Stimulated activated CD4-positive, alpha-beta T cell treated with anti-CD3 and anti-CD28 coated beads, Interleukin-15, amount 100 ng/mL, for 1 hour (primary cell): ENCODE results near the gene PEX26.
"Not testable (repeated sequence)": the region's sequence is repeated elsewhere in the genome, so short reads cannot be mapped to it uniquely, and the experiment has no call there.

Experiments used
- DNase-seq, 2 donors: peaks; one replicate each; pipeline ENCODE4 v3.0.0-alpha.2; 2020; ENCODE audit warnings: low read depth in 1 of 2, low spot score in 1 of 2

Gene PEX26

DNA sequence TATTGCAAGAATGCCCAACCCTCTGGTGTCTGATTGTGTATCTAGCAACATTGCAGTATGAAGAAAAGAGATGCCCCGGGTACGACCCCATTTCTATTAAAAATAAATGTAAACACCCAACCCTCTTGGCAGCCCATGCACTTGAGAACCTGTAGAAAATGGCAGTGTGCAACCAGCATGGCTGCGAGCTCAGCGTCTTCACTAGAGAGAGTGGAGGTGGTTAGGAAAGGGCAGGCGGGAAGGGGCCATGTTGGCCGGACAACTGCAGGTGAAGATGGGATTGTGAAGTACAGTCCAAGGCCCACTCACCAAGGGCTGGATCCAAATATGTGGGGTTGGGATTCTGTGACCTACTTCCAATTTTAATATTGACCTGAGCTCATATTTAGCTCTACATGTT is 15.9 kb downstream of the PEX26 start:
- no peak for DNase-seq

DNA sequence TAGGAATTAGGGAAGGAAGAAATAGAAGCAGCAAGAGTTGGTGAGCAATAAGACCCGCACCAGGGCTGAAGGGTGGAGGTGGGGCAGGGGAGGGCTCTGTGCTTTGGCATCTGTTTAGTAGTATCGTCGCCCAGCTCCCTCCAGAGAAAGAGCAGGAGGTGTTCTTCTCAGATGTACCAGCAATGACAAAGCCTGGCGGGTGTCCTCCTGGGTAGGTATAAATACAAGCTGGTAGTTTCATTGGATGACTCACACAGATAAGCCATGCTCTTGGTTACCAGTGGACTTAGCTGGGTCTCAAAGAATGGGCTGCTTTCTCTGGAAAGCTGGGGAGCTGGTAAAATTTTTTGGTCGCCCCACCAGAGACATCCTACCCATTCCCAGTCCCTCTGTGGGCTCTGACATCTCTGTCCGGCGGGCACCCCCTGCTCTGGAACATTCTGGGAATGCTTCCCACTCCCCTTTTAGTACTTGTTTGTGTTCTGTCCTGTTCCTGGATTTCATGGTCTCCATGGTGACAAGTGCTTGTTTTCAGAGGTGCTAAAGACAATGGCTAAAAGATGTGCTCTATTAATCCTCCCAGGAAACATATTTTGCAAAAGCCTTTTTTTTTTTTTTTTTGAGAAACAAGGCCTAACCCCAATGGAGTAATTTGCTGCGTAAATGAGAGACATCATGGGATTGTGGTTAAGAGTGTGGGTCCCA is 17.5 kb downstream of the PEX26 start:
- no peak for DNase-seq

- no peak for DNase-seq
These were observed 19.0 kb downstream of the PEX26 start for GRCh38 chr22:18096823-18097222.

GRCh38 chr22:18100781-18101180 is 23.0 kb downstream of the PEX26 start:
- DNase-seq = no peak

- DNase-seq = no peak
These were observed 23.7 kb downstream of the PEX26 start for GRCh38 chr22:18101536-18101935.

- no peak for DNase-seq
These were observed 25.9 kb downstream of the PEX26 start for GRCh38 chr22:18103527-18104269.

GRCh38 chr22:18104566-18104965 is 26.8 kb downstream of the PEX26 start:
- no peak for DNase-seq

DNA sequence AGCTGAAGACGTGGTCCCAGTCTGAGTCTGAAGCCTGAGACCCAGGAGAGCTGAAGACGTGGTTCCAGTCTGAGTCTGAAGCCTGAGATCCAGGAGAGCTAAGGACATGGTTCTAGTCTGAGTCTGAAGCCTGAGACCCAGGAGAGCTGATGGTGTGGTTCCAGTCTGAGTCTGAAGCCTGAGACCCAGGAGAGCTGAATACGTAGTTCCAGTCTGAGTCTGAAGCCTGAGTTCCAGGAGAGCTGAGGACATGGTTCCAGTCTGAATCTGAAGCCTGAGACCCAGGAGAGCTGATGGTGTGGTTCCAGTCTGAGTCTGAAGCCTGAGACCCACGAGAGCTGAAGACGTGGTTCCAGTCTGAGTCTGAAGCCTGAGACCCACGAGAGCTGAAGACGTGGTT is 28.2 kb downstream of the PEX26 start:
- not testable (repeated sequence) for DNase-seq

GRCh38 chr22:18106550-18107341 is 29.0 kb downstream of the PEX26 start:
- not testable (repeated sequence) for DNase-seq

DNA sequence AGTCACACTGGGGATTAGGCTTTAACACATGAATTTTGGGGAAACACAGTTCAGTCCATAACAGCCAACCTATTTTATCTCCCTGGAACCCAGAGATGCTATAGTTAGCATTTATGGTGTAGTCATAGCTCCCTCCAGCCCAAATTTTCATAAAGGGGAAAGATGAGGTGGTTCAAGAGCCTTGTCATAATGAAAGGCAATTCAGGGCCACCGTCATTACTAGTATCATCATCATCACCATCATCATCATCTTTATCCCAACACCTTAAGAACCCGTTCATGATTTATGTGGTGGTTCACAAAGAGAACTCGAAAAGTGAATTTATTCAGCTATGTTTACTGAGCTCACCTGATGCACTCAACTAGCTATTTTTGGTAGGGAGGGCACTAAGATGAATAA is 30.4 kb downstream of the PEX26 start:
- no peak for DNase-seq

GRCh38 chr22:18109410-18110193 is 31.8 kb downstream of the PEX26 start:
- no peak for DNase-seq

DNA sequence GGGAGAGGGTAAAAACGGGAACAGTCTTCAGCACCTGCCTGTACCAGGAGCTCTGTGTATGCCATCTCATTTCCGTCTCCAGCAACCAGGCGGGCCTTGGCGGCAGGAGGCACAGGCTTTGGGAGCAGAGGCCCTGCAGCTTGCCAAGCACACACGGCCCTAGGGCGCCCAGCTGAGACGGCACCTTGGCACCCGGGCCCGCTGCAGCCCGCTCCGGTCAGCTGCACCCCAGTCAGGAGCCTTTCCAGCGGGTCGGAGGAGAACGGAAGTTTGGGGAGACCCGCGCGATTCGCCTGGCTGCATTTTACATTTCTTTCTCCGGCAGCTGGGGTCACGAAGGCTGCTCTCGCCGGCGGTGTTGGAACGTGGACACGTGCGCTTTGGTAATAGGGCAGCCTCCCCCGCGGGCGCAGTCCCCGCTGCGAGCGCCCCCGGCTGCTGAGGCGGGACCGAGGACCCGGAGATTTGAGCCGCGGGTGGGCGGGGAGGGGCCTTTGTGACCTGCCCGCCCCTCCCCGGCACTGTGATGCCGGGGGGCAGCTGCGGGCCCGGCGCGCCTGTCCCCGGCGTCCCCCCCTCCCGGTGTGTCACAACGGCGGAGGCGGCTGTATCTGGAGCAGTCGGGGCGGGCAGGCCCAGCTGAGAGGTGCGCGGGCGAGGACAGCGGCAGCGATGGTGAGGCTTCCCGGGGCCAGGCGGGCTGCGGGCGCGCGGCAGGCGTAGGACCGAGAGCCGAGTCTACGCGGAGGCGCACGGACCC is 32.6 kb downstream of the PEX26 start, which contains the start of gene TUBA8:
Gene TUBA8 (plus strand): TSS at position 616 of the 760 bp plus-strand sequence. CDS start 57 bp downstream, at position 673.
- DNase-seq = peak in 1 of 2 donors; percentile 29

GRCh38 chr22:18110954-18111758 is 33.4 kb downstream of the PEX26 start:
- DNase-seq = no peak

- no peak for DNase-seq
These were observed 34.1 kb downstream of the PEX26 start for GRCh38 chr22:18111759-18112330.

- no peak for DNase-seq
These were observed 34.6 kb downstream of the PEX26 start for GRCh38 chr22:18112440-18112839.

- DNase-seq = no peak
These were observed 36.0 kb downstream of the PEX26 start for GRCh38 chr22:18113680-18114394.

DNA sequence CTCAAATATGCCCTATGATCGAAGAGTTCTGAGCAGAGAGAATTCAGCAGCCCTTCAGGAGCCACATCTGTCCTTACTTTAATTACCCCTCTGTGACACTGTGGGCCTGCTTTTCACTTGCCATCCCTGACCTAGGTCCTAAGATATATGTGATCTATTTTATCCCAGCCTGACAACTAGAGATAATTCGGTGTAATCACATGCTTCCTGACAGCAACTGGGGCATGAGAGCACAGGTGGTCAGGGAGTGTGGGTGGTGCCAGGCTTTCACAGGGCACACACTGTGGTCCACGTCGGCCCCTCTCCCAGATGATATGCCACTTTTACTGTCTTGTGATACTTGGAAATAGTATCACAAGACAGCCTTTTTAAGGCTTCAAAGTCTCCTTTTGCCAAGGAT is 36.7 kb downstream of the PEX26 start:
- DNase-seq = no peak

- no peak for DNase-seq
These were observed 37.3 kb downstream of the PEX26 start for GRCh38 chr22:18114976-18115652.
